NK-92 (cell line): ENCODE data around the gene RPL19.

Source experiments
- DNase-seq: peaks from one replicate; lab custom pipeline; 2025; ENCODE audit not compliant: unreplicated experiment; lab: John Stamatoyannopoulos, UW

The RPL19 gene

DNA sequence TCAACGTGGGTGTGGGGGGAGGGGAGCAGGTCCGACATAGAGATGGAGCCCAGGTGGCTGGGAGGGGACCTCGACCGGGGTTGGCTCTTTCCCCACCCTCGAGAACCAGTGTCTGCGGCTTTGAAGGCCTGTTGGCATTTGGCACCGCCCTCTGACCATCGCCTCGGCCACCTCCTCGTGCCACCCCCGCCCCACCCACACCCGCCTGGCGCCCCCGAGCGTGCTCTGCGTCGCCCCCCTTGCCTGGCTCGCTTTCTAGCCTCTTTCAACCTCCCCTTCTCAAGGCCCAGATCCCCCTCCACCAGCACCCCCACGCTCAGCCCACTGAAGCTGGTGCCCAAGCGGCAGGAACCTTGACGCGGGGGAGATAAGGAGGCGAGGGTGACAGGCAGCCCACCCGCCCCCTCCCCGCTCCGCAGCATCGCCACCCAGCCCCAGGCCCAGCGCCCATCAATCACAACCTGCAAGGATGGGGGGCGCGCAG is 3.2 kb upstream of the RPL19 start:
- no peak for DNase-seq

DNA sequence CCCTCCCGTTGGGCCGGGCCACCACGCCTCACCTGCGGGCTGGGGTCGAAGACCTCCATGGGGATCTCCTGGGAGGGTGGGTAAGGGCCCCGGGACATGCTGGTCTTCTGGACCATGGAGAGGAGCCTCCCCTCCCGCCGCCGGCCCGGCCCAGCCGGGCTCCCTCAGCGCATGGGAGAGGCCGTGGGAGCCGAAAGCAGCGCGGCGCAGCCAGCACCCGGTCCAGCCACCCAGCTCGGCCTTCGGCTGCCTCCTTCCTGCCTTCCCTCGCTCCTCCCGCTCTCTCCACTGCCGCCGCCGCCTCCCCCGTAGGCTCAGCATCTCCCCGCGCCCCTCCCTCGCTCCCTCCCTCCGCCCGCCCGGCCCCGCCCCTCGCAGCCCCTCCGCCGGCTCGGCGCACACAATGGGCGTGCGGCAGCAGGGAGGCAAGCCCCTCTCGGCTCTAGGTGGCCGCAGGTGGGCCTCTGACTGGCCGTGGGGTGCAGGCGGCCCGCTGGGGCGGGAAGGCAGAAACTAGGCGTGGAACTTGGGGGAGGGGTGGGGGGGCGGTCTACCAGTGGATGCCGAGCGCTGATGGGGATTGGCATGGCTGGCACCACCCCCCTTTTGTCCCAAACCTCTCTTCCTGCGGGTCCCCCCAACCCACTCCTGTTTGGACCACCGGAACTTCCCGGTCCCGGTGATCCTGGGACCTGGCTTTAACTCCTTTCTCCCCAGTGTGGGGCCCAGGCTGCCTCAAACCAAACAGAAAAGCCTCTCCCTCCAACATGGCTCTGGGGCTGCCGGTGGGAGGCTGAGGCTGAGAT is 2.5 kb upstream of the RPL19 start, which contains the start of gene CACNB1:
TSS of gene CACNB1 (minus strand) at position 290 of the 806 bp plus-strand sequence. CDS start at position 116, 174 bp downstream.
- no peak for DNase-seq

DNA sequence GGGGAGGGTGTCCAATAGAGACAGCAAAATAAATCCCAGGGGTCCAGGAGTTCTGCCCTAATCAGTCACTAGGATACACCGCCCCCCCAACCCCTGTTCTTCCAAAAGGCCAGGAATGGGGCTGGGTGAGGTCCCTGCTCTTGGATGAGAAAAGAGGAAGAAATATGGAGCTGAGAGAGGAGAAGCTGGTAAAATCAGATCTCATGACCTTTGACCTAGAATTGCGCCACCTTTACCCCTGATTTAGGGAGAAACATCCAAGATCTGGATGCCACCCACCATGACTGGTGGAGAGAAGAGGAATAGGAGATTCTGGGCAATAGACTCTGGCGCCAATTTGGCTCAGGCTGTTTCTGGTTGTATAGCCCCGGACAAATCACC is 1.9 kb upstream of the RPL19 start:
- no peak for DNase-seq

DNA sequence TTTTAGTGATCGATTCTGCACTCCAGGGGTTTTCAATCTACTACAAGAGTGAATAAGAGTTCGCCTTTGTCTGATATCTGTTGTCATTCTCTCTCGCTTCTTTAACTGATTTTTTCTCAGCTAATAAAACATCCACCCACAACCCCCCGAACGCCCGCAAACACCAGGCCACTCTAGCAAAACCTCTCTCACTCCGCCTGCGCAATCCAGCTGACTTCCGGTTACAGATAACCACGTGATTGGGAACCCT is 338 bp upstream of the RPL19 start:
- peak; percentile 16 for DNase-seq

DNA sequence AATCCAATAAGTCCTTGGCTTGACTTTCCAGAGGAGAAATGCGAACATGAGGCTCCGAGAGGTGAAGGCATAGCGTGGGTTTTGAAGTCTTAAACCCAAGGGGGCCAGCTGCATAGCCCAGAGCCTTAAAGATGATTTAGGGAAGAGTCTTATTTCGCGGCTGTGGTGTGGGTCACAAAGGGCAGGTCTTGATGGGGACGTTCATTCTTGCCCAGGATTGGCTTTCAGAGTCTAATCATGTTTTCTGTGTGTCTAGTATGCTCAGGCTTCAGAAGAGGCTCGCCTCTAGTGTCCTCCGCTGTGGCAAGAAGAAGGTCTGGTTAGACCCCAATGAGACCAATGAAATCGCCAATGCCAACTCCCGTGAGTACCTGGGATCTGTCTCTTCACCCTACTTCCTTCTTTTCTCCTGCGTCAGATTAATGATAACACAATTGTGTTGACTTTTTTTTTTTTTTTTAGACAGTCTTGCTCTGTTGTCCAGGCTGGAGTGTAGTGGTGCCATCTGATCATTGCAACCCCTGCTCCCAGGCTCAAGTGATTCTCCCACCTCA is 951 bp downstream of the RPL19 start:
- no peak for DNase-seq

DNA sequence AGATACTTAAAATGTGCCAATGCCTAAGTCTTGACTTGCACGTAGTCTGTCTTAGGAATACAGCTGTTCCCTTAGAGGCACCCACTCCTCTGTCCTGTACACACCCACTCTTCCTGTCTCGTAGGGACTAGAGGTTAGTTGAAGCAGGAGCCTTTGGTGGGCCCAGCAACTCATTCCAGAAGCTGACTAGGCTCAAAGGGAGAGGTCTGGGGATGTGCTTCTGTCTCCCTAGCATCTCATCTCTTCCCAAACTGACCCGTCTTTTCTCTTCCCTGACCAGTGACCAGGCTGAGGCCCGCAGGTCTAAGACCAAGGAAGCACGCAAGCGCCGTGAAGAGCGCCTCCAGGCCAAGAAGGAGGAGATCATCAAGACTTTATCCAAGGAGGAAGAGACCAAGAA is 4.2 kb downstream of the RPL19 start:
- DNase-seq: no peak

DNA sequence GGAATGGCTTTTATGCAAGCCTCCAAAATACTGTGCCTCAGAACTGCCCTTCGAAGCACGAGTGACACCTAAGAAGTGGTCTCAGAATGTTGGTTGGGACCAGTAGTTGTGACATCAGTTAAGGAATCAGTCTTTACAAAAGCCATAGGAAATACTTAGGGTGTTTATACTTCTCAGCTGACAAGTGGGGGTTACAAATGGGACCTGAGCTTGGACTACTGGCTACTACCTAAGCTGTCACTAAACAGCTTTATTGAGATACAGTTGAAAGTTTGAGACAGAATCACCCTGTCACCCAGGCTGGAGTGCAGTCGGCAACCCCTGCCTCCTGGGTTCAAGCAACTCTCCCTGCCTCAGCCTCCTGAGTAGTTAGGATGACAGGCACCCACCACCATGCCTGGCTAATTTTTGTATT is 5.0 kb downstream of the RPL19 start:
- DNase-seq: no peak

DNA sequence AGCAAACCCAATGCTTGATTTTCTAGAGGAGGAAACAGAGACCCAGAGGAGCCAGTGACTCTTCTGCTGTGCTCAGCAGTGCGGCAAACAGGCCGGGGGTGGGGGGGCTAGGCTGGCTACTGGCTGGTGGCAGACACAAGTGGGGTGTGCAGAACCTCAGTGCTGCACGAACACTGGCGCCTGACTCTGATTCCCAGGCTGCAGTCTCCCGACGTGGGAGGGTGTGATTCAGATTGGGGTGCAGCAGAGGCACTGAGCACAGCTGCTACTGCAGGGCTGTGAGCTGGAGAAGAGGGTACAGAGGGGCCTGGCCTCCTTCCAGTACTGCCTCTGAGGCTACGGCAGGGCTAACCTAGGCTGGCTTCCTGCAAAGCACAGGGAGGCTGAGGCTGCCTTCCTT is 8.1 kb downstream of the RPL19 start:
- DNase-seq: no peak

- DNase-seq: no peak
Observed at GRCh38 chr17:39208893-39209292, 8.8 kb downstream of the RPL19 start.

- DNase-seq: no peak
Observed at GRCh38 chr17:39209317-39210092, 9.4 kb downstream of the RPL19 start.

- DNase-seq: no peak
Observed at GRCh38 chr17:39210093-39210434, 10.0 kb downstream of the RPL19 start.

DNA sequence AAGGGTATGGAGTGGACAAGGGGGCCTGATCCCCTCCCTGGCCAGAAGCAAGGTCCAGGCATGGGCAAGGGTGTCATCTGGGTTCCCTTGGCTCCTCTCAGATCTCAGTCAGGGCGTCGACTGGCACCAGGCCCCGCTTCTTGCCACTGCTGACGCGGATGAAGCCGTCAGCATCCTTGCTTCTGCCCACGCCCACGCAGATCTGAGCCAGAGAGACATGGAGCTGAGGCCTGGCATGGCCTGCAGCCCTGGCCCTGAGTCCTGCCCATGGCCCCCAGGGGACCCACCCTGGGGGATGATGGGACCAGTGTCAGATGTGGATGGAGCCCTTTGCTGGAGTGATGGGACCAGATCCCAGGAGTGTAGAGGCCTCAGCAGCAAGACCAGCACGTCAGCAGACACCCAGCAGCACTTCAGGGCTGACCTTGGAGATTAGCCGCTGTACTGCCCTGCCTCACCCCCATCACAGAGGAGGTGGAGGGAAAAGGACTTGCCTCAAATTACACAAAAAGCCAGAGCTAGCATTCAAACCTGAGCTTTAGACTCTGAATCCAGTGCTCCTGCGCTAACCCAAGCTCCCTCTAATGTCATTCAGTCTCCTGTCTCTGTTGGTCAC is 12.2 kb downstream of the RPL19 start:
- no peak for DNase-seq

DNA sequence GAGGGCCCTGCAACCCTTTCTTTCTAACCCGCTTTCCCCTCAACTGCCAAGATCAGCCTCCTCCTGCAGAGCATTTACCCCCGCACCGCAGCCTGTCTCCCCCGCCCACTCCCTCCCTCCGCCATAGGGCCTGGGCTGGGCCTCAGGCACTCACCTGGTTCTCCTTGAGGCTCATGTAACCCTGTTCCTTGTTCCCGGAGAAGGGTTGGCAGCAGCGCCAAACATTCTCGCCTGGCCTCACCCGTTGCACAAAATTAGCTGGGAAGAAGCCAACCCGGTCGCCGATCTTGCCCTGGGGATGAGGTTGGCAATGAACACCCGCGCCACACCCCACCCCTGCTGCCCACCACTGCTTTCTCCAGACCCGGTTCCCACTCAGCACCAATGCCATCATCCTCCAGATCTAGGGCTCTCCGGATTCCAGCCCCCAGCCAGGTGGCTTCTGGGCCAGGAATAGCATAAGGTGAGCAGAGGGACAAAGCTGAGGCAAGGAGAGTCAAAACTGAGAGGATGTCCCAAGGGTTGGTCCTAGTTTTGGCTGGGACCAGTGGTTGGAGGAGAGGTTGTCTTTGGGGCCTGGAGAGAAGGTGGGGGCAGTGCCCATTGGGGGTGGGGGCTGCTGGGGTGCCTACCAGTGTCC is 12.9 kb downstream of the RPL19 start:
- no peak for DNase-seq

- no peak for DNase-seq
Observed at GRCh38 chr17:39213852-39214251, 13.8 kb downstream of the RPL19 start.

DNA sequence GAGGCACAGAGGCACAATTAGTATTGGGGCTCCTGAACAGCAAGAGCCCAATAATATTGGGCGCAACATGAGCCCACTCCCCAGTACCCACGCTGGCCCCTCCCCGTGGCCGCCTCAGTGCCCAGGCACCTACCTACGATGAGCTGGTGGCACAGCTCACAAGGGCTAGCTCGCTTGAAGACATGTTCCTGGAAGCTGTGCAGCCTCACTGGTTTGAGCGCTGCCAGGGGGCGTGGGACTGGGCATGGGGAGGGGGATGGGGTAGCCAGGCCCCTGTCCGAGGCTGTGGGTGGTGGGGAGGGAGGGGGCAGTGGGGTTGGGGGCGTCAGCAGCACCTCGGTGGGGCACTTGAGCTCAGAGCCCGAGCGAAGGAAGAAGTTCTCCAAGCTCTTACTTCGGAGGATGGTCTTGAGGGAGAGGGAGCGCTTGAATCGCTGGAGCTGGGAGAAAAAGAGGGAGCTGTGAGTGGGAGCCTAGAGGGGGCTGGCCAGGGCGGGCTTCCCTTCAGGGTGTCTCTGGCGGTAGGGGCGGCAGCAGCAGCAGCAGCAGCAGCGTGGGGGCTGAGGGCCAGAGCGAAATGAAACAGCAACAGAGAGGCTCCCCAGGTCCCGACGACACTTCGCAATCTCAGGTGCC is 17.8 kb downstream of the RPL19 start:
- DNase-seq: no peak

GRCh38 chr17:39218906-39219305 is 18.8 kb downstream of the RPL19 start:
- DNase-seq: no peak

GRCh38 chr17:39219647-39220154 is 19.6 kb downstream of the RPL19 start:
- no peak for DNase-seq

DNA sequence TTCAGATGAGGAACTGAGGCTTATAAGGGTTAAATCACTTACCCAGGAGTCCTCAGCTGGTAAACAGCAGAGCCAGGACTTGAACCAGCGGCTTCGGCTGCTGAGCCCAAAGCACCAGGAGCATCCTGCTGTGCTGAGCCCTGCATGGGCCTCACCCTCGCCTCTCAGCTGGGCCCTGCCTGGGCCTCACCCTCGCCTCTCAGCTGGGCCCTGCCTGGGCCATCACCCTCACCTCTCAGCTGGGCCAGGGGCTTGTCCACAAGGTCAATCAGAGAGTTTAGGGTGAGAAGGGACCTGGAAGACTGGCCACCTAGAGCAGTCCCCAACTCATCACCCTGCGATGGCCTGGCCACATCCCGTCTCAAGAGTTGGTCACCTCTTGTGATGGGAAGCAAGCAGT is 21.5 kb downstream of the RPL19 start:
- no peak for DNase-seq

DNA sequence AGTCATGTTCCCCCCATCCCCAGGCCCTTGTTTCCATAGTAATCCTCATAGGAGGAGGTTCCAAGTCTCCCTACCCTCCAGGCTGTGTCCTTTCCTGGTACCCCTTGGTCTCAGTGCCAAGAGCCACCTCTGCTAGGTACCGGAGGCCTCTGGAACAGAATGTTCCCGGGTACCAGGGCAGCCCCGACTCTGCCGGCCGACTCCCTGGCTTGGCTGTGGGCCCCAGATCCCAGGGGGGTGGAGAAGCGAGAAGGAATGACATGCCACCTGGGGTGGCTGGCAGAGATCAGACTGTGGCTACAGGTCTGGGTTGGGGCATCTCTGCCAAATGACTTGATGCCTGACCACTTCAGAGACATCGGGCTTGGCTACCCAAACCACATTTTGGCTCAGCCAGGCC is 22.1 kb downstream of the RPL19 start:
- no peak for DNase-seq
